NK-92 (cell line): ENCODE measurements around the gene NEURL4.

Experiments
- DNase-seq: peaks from one replicate; lab custom pipeline; 2025; ENCODE audit not compliant: unreplicated experiment; lab: John Stamatoyannopoulos, UW

The NEURL4 gene

GRCh38 chr17:7281074-7281952 is 47.8 kb downstream of the NEURL4 start, which contains the start of gene SLC2A4:
Gene SLC2A4 (plus strand): TSS chr17:7281718. CDS start chr17:7281935, 217 bp downstream.
- DNase-seq = no peak

- DNase-seq = no peak
These were observed 48.5 kb downstream of the NEURL4 start for GRCh38 chr17:7280519-7281073.

DNA sequence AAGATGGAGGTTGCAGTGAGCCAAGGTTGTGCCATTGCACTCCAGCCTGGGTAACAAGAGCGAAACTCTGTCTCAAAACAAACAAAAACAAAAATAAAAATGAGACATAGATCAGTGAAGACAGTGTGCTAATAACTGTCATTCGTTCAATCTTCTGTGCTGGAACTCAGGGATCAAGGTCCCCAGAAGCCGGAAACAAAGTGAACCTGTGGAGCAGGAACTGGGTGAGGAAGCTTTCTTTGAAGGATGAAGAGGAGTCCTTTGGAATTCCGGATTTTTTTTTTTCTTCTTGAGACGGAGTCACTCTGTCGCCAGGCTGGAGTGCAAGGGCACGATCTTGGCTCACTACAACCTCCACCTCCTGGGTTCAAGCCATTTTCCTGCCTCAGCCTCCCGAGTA is 49.7 kb downstream of the NEURL4 start:
- no peak for DNase-seq

DNA sequence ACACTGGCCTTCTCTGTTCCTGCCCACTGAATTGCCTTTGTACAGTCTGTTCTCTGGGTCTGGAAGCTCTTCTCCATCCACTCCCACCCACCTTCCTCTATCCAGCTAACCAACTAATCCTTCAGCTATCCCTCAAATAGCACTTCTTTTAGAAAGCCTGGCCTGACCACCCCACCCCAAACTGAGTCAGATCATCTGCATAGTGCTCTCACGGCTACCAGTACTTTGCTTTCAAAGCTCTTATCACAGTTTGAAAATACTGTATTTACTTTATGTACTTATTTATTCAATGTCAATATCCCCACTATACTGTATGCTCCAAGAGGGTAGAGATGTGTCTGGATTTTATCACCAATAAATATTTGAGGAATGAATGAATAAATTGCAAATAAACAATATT is 62.4 kb downstream of the NEURL4 start:
- no peak for DNase-seq
